Trophoblast cell (in vitro differentiated cells and primary cell): ENCODE measurements around the gene GNPNAT1.

ENCODE experiments used
- DNase-seq, 2 donors: peaks; one replicate each; pipeline ENCODE4 v3.0.0-alpha.2; 2016
- H2AFZ ChIP-seq: 2 replicates; pipeline ENCODE4 v1.6.1; 2013; ENCODE audit warnings: low read length, moderate library complexity, mild to moderate bottlenecking; ENCODE audit not compliant: insufficient read depth, poor library complexity
- H2AK5ac ChIP-seq: 2 replicates; pipeline ENCODE4 v1.6.1; 2013; ENCODE audit warnings: mild to moderate bottlenecking, low read length
- H2BK120ac ChIP-seq: 2 replicates; pipeline ENCODE4 v1.6.1; 2013; ENCODE audit warnings: low read length, mild to moderate bottlenecking, moderate library complexity; ENCODE audit not compliant: insufficient read depth, poor library complexity
- H2BK12ac ChIP-seq: 2 replicates; pipeline ENCODE4 v1.6.1; 2013; ENCODE audit warnings: mild to moderate bottlenecking, low read length, moderate library complexity
- H2BK5ac ChIP-seq: 2 replicates; pipeline ENCODE4 v1.6.1; 2013; ENCODE audit warnings: low read length, low read depth, moderate library complexity, mild to moderate bottlenecking; ENCODE audit not compliant: poor library complexity
- H3K14ac ChIP-seq: 2 replicates; pipeline ENCODE4 v1.6.1; 2013; ENCODE audit warnings: mild to moderate bottlenecking, low read length
- H3K18ac ChIP-seq: 2 replicates; pipeline ENCODE4 v1.6.1; 2013; ENCODE audit warnings: mild to moderate bottlenecking, low read length
- H3K23ac ChIP-seq: 2 replicates; pipeline ENCODE4 v1.6.1; 2013; ENCODE audit warnings: low read length
- H3K27ac ChIP-seq: 2 replicates; pipeline ENCODE4 v1.5.1; 2013; ENCODE audit warnings: low read depth, mild to moderate bottlenecking, inconsistent platforms, low read length, moderate library complexity
- H3K27me3 ChIP-seq: 2 replicates; pipeline ENCODE4 v1.6.1; 2013; ENCODE audit warnings: inconsistent platforms, mild to moderate bottlenecking, low read length, moderate library complexity; ENCODE audit not compliant: insufficient read depth
- H3K36me3 ChIP-seq, 2 experiments: 1 replicate in 1 of 2; 2 replicates in 1 of 2; pipeline ENCODE4 v1.6.1; 2013; ENCODE audit warnings: low read length in 2 of 2, mild to moderate bottlenecking in 2 of 2, moderate library complexity in 1 of 2; ENCODE audit not compliant: insufficient read depth in 2 of 2, control insufficient read depth in 1 of 2
- H3K4ac ChIP-seq: 2 replicates; pipeline ENCODE4 v1.6.1; 2013; ENCODE audit warnings: low read depth, mild to moderate bottlenecking, low read length, moderate library complexity
- H3K4me1 ChIP-seq, 2 experiments: 1 replicate in 1 of 2; 2 replicates in 1 of 2; pipeline ENCODE4 v1.6.1; 2013; ENCODE audit warnings: low read length in 2 of 2, mild to moderate bottlenecking in 2 of 2, moderate library complexity in 1 of 2; ENCODE audit not compliant: insufficient read depth in 2 of 2, control insufficient read depth in 1 of 2
- H3K4me2 ChIP-seq: 2 replicates; pipeline ENCODE4 v1.6.1; 2013; ENCODE audit warnings: inconsistent platforms, mild to moderate bottlenecking, low read length, moderate library complexity
- H3K4me3 ChIP-seq: 2 replicates; pipeline ENCODE4 v1.5.1; 2013; ENCODE audit warnings: mild to moderate bottlenecking, low read depth, low read length, inconsistent platforms
- H3K79me1 ChIP-seq: one replicate; pipeline ENCODE4 v1.6.1; 2013; ENCODE audit warnings: low read length
- H3K79me2 ChIP-seq: 2 replicates; pipeline ENCODE4 v1.6.1; 2013; ENCODE audit warnings: low read length, mild to moderate bottlenecking; ENCODE audit not compliant: control insufficient read depth, insufficient read depth, poor library complexity
- H3K9ac ChIP-seq: 2 replicates; pipeline ENCODE4 v1.6.1; 2013; ENCODE audit warnings: mild to moderate bottlenecking, low read length
- H3K9me3 ChIP-seq: 2 replicates; pipeline ENCODE4 v1.6.1; 2013; ENCODE audit warnings: low read depth, mild to moderate bottlenecking, control low read depth, inconsistent platforms, low read length; ENCODE audit not compliant: insufficient read depth
- H4K12ac ChIP-seq: 2 replicates; pipeline ENCODE4 v1.6.1; 2013; ENCODE audit warnings: low read depth, mild to moderate bottlenecking, low read length, moderate library complexity
- H4K8ac ChIP-seq: 2 replicates; pipeline ENCODE4 v1.6.1; 2013; ENCODE audit warnings: low read depth, mild to moderate bottlenecking, low read length, moderate library complexity
- H4K91ac ChIP-seq: one replicate; pipeline ENCODE4 v1.6.1; 2013; ENCODE audit warnings: low read depth, mild to moderate bottlenecking, low read length, moderate library complexity
- WGBS: extraction: QIAGEN DNeasy Blood & Tissue Kit; methylation state at CpG from one replicate; pipeline ENCODE4 v1.1.7; 2013; ENCODE audit warnings: missing lambda C conversion rate; ENCODE audit not compliant: insufficient read length, insufficient coverage; ENCODE audit errors: extremely low coverage; 5-methylcytosine and 5-hydroxymethylcytosine counted together

GNPNAT1 gene

GRCh38 chr14:52740751-52741150, 50.7 kb downstream of the GNPNAT1 start:
- no peak for DNase-seq
- WGBS = no CpG with 5 or more reads among the region's 1 CpG

GRCh38 chr14:52738409-52738808, 53.0 kb downstream of the GNPNAT1 start:
- Histone ChIP-seq H2BK120ac (no peak overlapping the region), H2BK5ac (no peak overlapping the region), H3K9ac (no peak overlapping the region), H3K23ac (no peak overlapping the region), H2AK5ac (no peak overlapping the region), H3K18ac (no peak overlapping the region), H4K8ac (no peak overlapping the region), H3K4me1 (no peaks in the 10 kb centered on the region), H4K91ac (no peak overlapping the region), H3K79me1 (no peaks in the 10 kb centered on the region), H3K4ac (no peak overlapping the region), H3K14ac (no peak overlapping the region), H2BK12ac (no peak overlapping the region), H3K27ac (no peak overlapping the region), H4K12ac (no peak overlapping the region), H2AFZ (no peak overlapping the region), H3K4me3 (no peak overlapping the region), H3K36me3 (peaks cover 0 to 4% of the 10 kb centered on the region in 2 experiments), H3K79me2 (no peaks in the 10 kb centered on the region), H3K9me3 (no peaks in the 10 kb centered on the region), H3K4me2 (no peak overlapping the region), H3K27me3 (no peaks in the 10 kb centered on the region)
- no peak for DNase-seq

More at GRCh38 chr14:52740751-52741150, 50.7 kb downstream of the GNPNAT1 start:
- no peak overlapping the region for H3K27ac ChIP-seq
- H2AK5ac ChIP-seq = no peak overlapping the region
- H3K79me1 ChIP-seq = no peaks in the 10 kb centered on the region
- H3K4me2 ChIP-seq = no peak overlapping the region
- H4K8ac ChIP-seq = no peak overlapping the region
- no peaks in the 10 kb centered on the region for H3K9me3 ChIP-seq
- H3K4me3 ChIP-seq = no peak overlapping the region
- no peak overlapping the region for H2AFZ ChIP-seq
- H2BK120ac ChIP-seq = no peak overlapping the region
- peaks cover 0 to 2% of the 10 kb centered on the region in 2 experiments for H3K36me3 ChIP-seq
- H2BK5ac ChIP-seq = no peak overlapping the region
- H3K14ac ChIP-seq = no peak overlapping the region
- no peaks in the 10 kb centered on the region for H3K4me1 ChIP-seq
- no peak overlapping the region for H2BK12ac ChIP-seq
- no peaks in the 10 kb centered on the region for H3K27me3 ChIP-seq
- no peak overlapping the region for H4K12ac ChIP-seq
- no peak overlapping the region for H4K91ac ChIP-seq
- H3K4ac ChIP-seq = no peak overlapping the region
- no peak overlapping the region for H3K18ac ChIP-seq
- no peaks in the 10 kb centered on the region for H3K79me2 ChIP-seq
- no peak overlapping the region for H3K9ac ChIP-seq
- no peak overlapping the region for H3K23ac ChIP-seq

- DNase-seq = peak in 1 of 2 donors; percentile 26
- Histone ChIP-seq H4K8ac (no peak overlapping the region), H3K27me3 (no peaks in the 10 kb centered on the region), H3K4me1 (peaks cover 4% of the 10 kb centered on the region in 2 experiments), H2BK12ac (no peak overlapping the region), H3K23ac (no peak overlapping the region), H4K12ac (no peak overlapping the region), H4K91ac (no peak overlapping the region), H3K27ac (no peak overlapping the region), H2BK120ac (no peak overlapping the region), H3K4me3 (no peak overlapping the region), H3K18ac (no peak overlapping the region), H3K9ac (no peak overlapping the region), H3K9me3 (no peaks in the 10 kb centered on the region), H3K79me2 (peaks cover 4% of the 10 kb centered on the region), H3K79me1 (no peaks in the 10 kb centered on the region), H2BK5ac (no peak overlapping the region), H3K4me2 (no peak overlapping the region), H3K14ac (no peak overlapping the region), H3K36me3 (peaks cover 2 to 4% of the 10 kb centered on the region in 2 experiments), H2AK5ac (no peak overlapping the region), H2AFZ (no peak overlapping the region), H3K4ac (peak overlapping the region; percentile 62)
- WGBS = no CpG with 5 or more reads among the region's 1 CpG
Observed at GRCh38 chr14:52735921-52736489, 55.4 kb downstream of the GNPNAT1 start.

GRCh38 chr14:52733824-52734223, 57.6 kb downstream of the GNPNAT1 start:
- no peak overlapping the region for H2BK12ac ChIP-seq
- no peak overlapping the region for H3K23ac ChIP-seq
- H3K27ac ChIP-seq = no peak overlapping the region
- H3K79me1 ChIP-seq = peaks cover 7% of the 10 kb centered on the region
- H3K4me3 ChIP-seq = no peak overlapping the region
- no peak overlapping the region for H3K4ac ChIP-seq
- H2BK120ac ChIP-seq = no peak overlapping the region
- no peak overlapping the region for H4K8ac ChIP-seq
- H3K79me2 ChIP-seq = peaks cover 10% of the 10 kb centered on the region
- no peak overlapping the region for H2AFZ ChIP-seq
- no peak overlapping the region for H3K18ac ChIP-seq
- WGBS = no CpG with 5 or more reads among the region's 9 CpGs
- no peak for DNase-seq
- no peak overlapping the region for H3K4me2 ChIP-seq
- H2BK5ac ChIP-seq = no peak overlapping the region
- H4K12ac ChIP-seq = no peak overlapping the region
- H3K9me3 ChIP-seq = no peaks in the 10 kb centered on the region
- peaks cover 4 to 5% of the 10 kb centered on the region in 2 experiments for H3K36me3 ChIP-seq
- no peak overlapping the region for H4K91ac ChIP-seq
- no peaks in the 10 kb centered on the region for H3K27me3 ChIP-seq
- H3K4me1 ChIP-seq = peaks cover 4% of the 10 kb centered on the region in 2 experiments
- H3K9ac ChIP-seq = no peak overlapping the region
- H3K14ac ChIP-seq = no peak overlapping the region
- H2AK5ac ChIP-seq = no peak overlapping the region
